ENCODE data around the gene JAK3.
"Not testable (repeated sequence)": the region's sequence is repeated elsewhere in the genome, so short reads cannot be mapped to it uniquely, and the experiment has no call there.

The JAK3 gene

GRCh38 chr19:17811103-17811502 lies 36.7 kb downstream of the JAK3 start:
- no peak for FAIRE-seq
- TF ChIP-seq POLR2AphosphoS5 (IDR thresholded peaks at IDR 0.05; ENCODE audit: low read depth, low read length) (no peak), PAX5 (IDR thresholded peaks at IDR 0.05; ENCODE audit: insufficient read depth, low read length, severe bottlenecking) (no peak)
- no peak for DNase-seq (ENCODE audit: insufficient read length, low spot score)

DNA sequence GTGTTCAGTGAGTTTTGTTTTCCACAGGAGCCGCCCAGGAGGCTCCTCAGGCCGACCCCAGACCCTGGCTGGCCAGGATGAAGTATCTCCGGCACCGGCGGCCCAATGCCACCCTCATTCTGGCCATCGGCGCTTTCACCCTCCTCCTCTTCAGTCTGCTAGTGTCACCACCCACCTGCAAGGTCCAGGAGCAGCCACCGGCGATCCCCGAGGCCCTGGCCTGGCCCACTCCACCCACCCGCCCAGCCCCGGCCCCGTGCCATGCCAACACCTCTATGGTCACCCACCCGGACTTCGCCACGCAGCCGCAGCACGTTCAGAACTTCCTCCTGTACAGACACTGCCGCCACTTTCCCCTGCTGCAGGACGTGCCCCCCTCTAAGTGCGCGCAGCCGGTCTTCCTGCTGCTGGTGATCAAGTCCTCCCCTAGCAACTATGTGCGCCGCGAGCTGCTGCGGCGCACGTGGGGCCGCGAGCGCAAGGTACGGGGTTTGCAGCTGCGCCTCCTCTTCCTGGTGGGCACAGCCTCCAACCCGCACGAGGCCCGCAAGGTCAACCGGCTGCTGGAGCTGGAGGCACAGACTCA lies 40.0 kb downstream of the JAK3 start:
- TF ChIP-seq SPI1 (IDR thresholded peaks at IDR 0.05; ENCODE audit: low read depth, low read length): no peak
- DNase-seq (ENCODE audit: insufficient read length, low spot score): no peak
- no peak for FAIRE-seq

GRCh38 chr19:17806945-17807344 lies 40.8 kb downstream of the JAK3 start:
- FAIRE-seq (no peak), DNase-seq (ENCODE audit: insufficient read length, low spot score) (no peak)
- no peak for TF ChIP-seq PAX5 (IDR thresholded peaks at IDR 0.05; ENCODE audit: insufficient read depth, low read length, severe bottlenecking)
- TF ChIP-seq SPI1 (IDR thresholded peaks at IDR 0.05; ENCODE audit: low read depth, low read length): no peak
- TF ChIP-seq POU2F2 (IDR thresholded peaks at IDR 0.05; ENCODE audit: low read depth, low read length): no peak

- FAIRE-seq: no peak
- TF ChIP-seq PAX5 (IDR thresholded peaks at IDR 0.05; ENCODE audit: insufficient read depth, low read length, severe bottlenecking) (no peak), TAF1 (IDR thresholded peaks at IDR 0.05; ENCODE audit: low read depth, low read length) (no peak), POU2F2 (IDR thresholded peaks at IDR 0.05; ENCODE audit: low read depth, low read length) (no peak), POLR2A (IDR thresholded peaks at IDR 0.05; ENCODE audit: low read depth, low read length) (no peak)
- no peak for DNase-seq (ENCODE audit: insufficient read length, low spot score)
Observed at GRCh38 chr19:17805427-17805826, 42.4 kb downstream of the JAK3 start.

DNA sequence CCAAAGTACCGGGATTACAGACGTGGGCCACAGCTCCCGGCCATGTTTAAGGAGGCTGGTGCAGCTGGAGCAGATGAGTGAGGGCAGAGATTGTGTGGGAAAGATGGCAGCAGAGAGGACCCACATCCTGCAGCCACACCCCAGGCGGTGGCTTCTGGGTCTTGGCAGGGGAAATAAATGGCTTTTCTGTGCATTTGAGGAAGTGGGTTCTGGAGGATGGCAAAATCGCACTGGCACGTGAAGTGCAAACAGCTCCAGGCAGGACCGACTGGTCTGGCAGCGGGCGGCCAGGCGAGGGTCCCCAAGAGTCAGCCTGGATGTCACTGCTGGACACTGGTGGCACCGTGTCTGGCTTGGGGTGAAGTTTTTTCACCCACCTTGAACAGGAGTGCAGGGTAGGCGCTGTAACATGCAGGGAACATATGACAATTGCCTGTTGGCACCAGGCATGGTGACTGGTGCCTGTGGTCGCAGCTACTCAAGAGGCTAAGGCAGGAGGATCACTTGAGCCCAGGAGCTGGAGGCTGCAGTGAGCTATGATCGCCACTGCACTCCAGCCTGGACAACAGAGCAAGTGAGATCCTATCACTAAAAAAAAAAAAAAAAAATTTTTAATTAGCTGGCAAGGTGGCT lies 44.4 kb downstream of the JAK3 start:
- DNase-seq (ENCODE audit: insufficient read length, low spot score): no peak
- TF ChIP-seq SPI1 (IDR thresholded peaks at IDR 0.05; ENCODE audit: low read depth, low read length) (peak; percentile 55), POU2F2 (IDR thresholded peaks at IDR 0.05; ENCODE audit: low read depth, low read length) (no peak)
- FAIRE-seq: no peak

GRCh38 chr19:17802137-17802858 lies 45.5 kb downstream of the JAK3 start:
- no peak for TF ChIP-seq POU2F2 (IDR thresholded peaks at IDR 0.05; ENCODE audit: low read depth, low read length)
- TF ChIP-seq PAX5 (IDR thresholded peaks at IDR 0.05; ENCODE audit: insufficient read depth, low read length, severe bottlenecking): no peak
- no peak for TF ChIP-seq SPI1 (IDR thresholded peaks at IDR 0.05; ENCODE audit: low read depth, low read length)
- no peak for TF ChIP-seq POLR2A (IDR thresholded peaks at IDR 0.05; ENCODE audit: low read depth, low read length)
- TF ChIP-seq TAF1 (IDR thresholded peaks at IDR 0.05; ENCODE audit: low read depth, low read length): no peak
- no peak for TF ChIP-seq POLR2AphosphoS5 (IDR thresholded peaks at IDR 0.05; ENCODE audit: low read depth, low read length)
- FAIRE-seq (no peak), DNase-seq (ENCODE audit: insufficient read length, low spot score) (no peak)

DNA sequence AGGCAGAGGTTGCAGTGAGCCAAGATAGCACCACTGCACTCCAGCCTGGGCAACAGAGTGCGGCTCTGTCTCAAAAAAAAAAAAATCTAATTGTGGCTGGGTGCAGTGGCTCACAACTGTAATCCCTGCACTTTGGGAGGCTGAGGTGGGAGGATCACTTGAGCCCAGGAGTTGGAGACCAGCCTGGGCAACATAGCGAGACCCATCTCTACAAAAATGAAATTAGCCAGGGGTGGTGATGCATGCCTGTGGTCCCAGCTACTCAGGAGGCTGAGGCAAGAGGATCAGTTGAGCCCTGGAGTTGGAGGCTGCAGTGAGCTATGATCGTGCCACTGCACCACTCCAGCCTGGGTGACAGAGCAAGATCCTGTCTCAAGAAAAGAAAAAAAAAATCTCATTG lies 49.2 kb downstream of the JAK3 start:
- not testable (repeated sequence) for DNase-seq (ENCODE audit: insufficient read length, low spot score); FAIRE-seq

DNA sequence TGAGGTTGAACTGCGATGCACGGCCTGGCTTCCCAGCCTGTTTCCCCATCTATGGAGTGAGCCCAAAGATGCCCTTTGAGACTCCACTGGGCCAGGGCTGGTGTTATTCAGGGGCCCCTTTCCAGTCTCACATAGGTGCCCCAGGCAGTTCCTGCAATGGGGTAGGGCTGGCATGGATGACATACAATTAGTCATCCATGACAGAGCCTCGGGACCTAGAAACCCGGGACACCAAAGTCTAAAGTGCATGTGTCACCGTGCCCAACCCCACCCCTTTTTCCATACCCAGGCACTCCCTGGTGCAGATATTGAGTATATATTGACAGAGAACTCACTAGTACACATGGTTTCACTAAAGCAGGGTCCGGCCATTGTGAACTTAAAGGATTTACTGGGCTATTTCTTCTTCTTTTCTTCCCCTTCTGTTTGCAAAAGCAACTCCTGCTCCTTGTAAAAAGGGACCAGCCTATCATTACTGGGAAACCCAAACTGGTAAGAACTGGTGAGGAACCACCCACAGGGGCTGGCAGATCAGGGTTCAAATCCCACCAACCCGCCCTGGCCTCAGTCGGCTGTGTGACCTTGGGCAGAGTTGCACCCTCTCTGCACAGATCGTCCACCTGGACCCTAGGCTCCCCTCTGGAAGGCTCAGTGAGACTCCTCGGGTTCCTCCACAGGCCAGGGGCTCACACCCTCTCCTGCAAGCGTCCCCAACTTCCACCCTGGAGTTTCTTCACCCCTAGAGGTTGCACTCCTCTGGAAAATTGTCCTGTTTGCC lies 50.2 kb downstream of the JAK3 start:
- TF ChIP-seq PAX5 (IDR thresholded peaks at IDR 0.05; ENCODE audit: insufficient read depth, low read length, severe bottlenecking): no peak
- TF ChIP-seq POU2F2 (IDR thresholded peaks at IDR 0.05; ENCODE audit: low read depth, low read length): no peak
- TF ChIP-seq SPI1 (IDR thresholded peaks at IDR 0.05; ENCODE audit: low read depth, low read length): no peak
- no peak for TF ChIP-seq POLR2AphosphoS5 (IDR thresholded peaks at IDR 0.05; ENCODE audit: low read depth, low read length)
- no peak for TF ChIP-seq TAF1 (IDR thresholded peaks at IDR 0.05; ENCODE audit: low read depth, low read length)
- no peak for TF ChIP-seq POLR2A (IDR thresholded peaks at IDR 0.05; ENCODE audit: low read depth, low read length)
- DNase-seq (ENCODE audit: insufficient read length, low spot score) (no peak), FAIRE-seq (no peak)

DNA sequence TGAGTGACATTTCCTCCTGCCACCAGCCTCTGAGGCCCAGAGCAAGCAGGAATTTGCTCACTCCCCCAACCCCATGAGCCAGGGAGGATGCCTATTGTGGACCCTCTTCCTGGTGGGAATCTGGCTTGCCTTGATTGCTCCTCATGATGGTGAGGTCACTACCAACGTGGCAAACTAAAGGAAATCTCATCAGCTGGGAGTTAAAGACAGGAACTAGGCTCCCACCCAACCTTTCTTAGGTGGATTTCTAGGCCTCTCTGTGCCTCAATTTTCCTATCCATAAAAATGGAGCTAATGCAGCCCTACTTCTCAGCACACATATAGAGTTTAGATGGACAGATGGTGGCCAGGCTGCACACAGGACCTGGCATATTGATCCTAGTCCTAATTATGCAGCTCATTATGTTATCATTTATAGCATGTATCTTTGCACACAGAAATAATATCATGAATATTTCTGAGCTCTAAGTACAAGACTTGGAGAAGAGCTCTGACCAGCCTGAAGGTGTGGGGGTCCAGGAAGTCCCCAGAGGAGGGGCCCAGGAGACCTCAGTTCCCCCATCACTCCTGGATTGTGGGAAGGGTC lies 50.9 kb downstream of the JAK3 start:
- peak; percentile 5 for FAIRE-seq
- no peak for DNase-seq (ENCODE audit: insufficient read length, low spot score)
- TF ChIP-seq SPI1 (IDR thresholded peaks at IDR 0.05; ENCODE audit: low read depth, low read length) (no peak), POU2F2 (IDR thresholded peaks at IDR 0.05; ENCODE audit: low read depth, low read length) (no peak), POLR2AphosphoS5 (IDR thresholded peaks at IDR 0.05; ENCODE audit: low read depth, low read length) (no peak), TAF1 (IDR thresholded peaks at IDR 0.05; ENCODE audit: low read depth, low read length) (no peak), PAX5 (IDR thresholded peaks at IDR 0.05; ENCODE audit: insufficient read depth, low read length, severe bottlenecking) (no peak), POLR2A (IDR thresholded peaks at IDR 0.05; ENCODE audit: low read depth, low read length) (no peak)

All from GM12891 (cell line).